Neural cell (in vitro differentiated cells): ENCODE data around the gene DPEP1. TPM values are rescaled to one million over a fixed set of nuclear protein-coding genes. Genes with fewer than 3 reads are reported as not detected.

Experiments used
- H2AFZ ChIP-seq: fragments of 200-600, 300-800 bp; sonication (generic), shearing (Covaris generic); 2 replicates; pipeline ENCODE4 v1.6.0; 2014; ENCODE audit warnings: low read depth, mild to moderate bottlenecking, antibody characterized with exemption, low read length, moderate library complexity
- H3F3A ChIP-seq: fragments of 200-600 bp; shearing (Covaris generic); 2 replicates; pipeline ENCODE4 v1.6.1; 2016; ENCODE audit warnings: mild to moderate bottlenecking, moderate library complexity, mixed read lengths, antibody characterized with exemption, low read length; ENCODE audit not compliant: insufficient read depth, poor library complexity, severe bottlenecking
- H3K27ac ChIP-seq: fragments of 200-600, 300-800 bp; sonication (generic), shearing (Covaris generic); 2 replicates; pipeline ENCODE4 v1.5.1; 2014; ENCODE audit warnings: mild to moderate bottlenecking, low read length, moderate library complexity
- H3K27me3 ChIP-seq: fragments of 300-800, 200-600 bp; sonication (generic), shearing (Covaris generic); 2 replicates; pipeline ENCODE4 v1.6.0; 2014; ENCODE audit warnings: mild to moderate bottlenecking, low read depth, low read length, moderate library complexity; ENCODE audit not compliant: insufficient read depth
- H3K36me3 ChIP-seq: fragments of 300-800, 200-600 bp; sonication (generic), shearing (Covaris generic); 2 replicates; pipeline ENCODE4 v1.5.1; 2014; ENCODE audit warnings: mild to moderate bottlenecking, antibody characterized with exemption, low read length, moderate library complexity; ENCODE audit not compliant: insufficient read depth
- H3K4me2 ChIP-seq: fragments of 300-800, 200-600 bp; sonication (generic), shearing (Covaris generic); 2 replicates; pipeline ENCODE4 v1.6.0; 2014; ENCODE audit warnings: mild to moderate bottlenecking, low read length
- H3K4me3 ChIP-seq: fragments of 300-800, 200-600 bp; sonication (generic), shearing (Covaris generic); 2 replicates; pipeline ENCODE4 v1.5.1; 2014; ENCODE audit warnings: mild to moderate bottlenecking, low read length, moderate library complexity
- H3K79me2 ChIP-seq: fragments of 200-600 bp; shearing (Covaris generic); replicated peaks from 2 replicates; pipeline ENCODE4 v1.6.0; 2014; ENCODE audit warnings: mild to moderate bottlenecking, low read length, moderate library complexity; ENCODE audit not compliant: insufficient read depth
- H3K9ac ChIP-seq: fragments of 300-800, 200-600 bp; sonication (generic), shearing (Covaris generic); 2 replicates; pipeline ENCODE4 v1.6.1; 2016; ENCODE audit warnings: mild to moderate bottlenecking, low read length, mixed read lengths
- H3K9me2 ChIP-seq: fragments of 200-600 bp; shearing (Covaris generic); 2 replicates; pipeline ENCODE4 v1.6.1; 2016; ENCODE audit warnings: mild to moderate bottlenecking, low read length, mixed read lengths; ENCODE audit not compliant: insufficient read depth
- H3K9me3 ChIP-seq: fragments of 200-600, 300-800 bp; sonication (generic), shearing (Covaris generic); 2 replicates; pipeline ENCODE4 v1.6.1; 2016; ENCODE audit warnings: mild to moderate bottlenecking, mixed run types, low read length, moderate library complexity, mixed read lengths
- H4K20me1 ChIP-seq: fragments of 200-600 bp; shearing (Covaris generic); 2 replicates; pipeline ENCODE4 v1.6.1; 2016; ENCODE audit warnings: mild to moderate bottlenecking, mixed run types; ENCODE audit not compliant: insufficient read depth
- CTCF ChIP-seq: fragments of 450-650 bp; IDR thresholded peaks from 2 replicates; pipeline ENCODE4 v1.5.1; 2014; ENCODE audit warnings: antibody characterized with exemption, mild to moderate bottlenecking, moderate library complexity; ENCODE audit not compliant: poor library complexity, severe bottlenecking
- EP300 ChIP-seq: fragments of 450-650 bp; conservative IDR thresholded peaks from 2 replicates; pipeline ENCODE4 v1.6.1; 2014; ENCODE audit warnings: antibody characterized with exemption, mild to moderate bottlenecking, moderate library complexity; ENCODE audit not compliant: poor library complexity, severe bottlenecking
- EZH2 ChIP-seq: fragments of 200-600, 300-800 bp; shearing (Covaris generic), sonication (generic); IDR thresholded peaks from 2 replicates; pipeline ENCODE4 v1.6.1; 2014; ENCODE audit warnings: antibody characterized with exemption, low read length, borderline replicate concordance, mild to moderate bottlenecking; ENCODE audit not compliant: insufficient read depth, poor library complexity, severe bottlenecking
- POLR2AphosphoS5 ChIP-seq: IDR thresholded peaks from 2 replicates; pipeline ENCODE4 v1.6.1; 2012
- RAD21 ChIP-seq: fragments of 450-650 bp; conservative IDR thresholded peaks from 2 replicates; pipeline ENCODE4 v1.6.1; 2014; ENCODE audit warnings: antibody characterized with exemption, mild to moderate bottlenecking, moderate library complexity
- REST ChIP-seq: IDR thresholded peaks from 2 replicates; pipeline ENCODE4 v1.6.1; 2012; ENCODE audit warnings: borderline replicate concordance
- SMC3 ChIP-seq: fragments of 450-650 bp; conservative IDR thresholded peaks from 2 replicates; pipeline ENCODE4 v1.6.1; 2014; ENCODE audit warnings: antibody characterized with exemption, mild to moderate bottlenecking, moderate library complexity; ENCODE audit not compliant: poor library complexity
- TAF1 ChIP-seq: IDR thresholded peaks from 2 replicates; pipeline ENCODE4 v1.6.1; 2012; ENCODE audit warnings: low read depth
- polyA plus RNA-seq: library from polyadenylated mRNA; depleted of rRNA; stranded (reverse); fragments of >200 nt; gene quantifications from 2 replicates; pipeline ENCODE4 v1.2.3, GENCODE V29; 2014

The DPEP1 gene
- polyA plus RNA-seq, 1 donor from 2014 or later = 0.33 TPM

GRCh38 chr16:89619840-89620239 is 6.4 kb downstream of the DPEP1 start:
- no peaks in the 10 kb centered on the region for H3K79me2 ChIP-seq
- H3K9me3 ChIP-seq = no peaks in the 10 kb centered on the region
- H3F3A ChIP-seq = no peaks in the 10 kb centered on the region
- no peaks in the 10 kb centered on the region for H3K36me3 ChIP-seq
- no peak for TF ChIP-seq TAF1
- TF ChIP-seq SMC3 = no peak
- TF ChIP-seq EZH2 = no peak
- TF ChIP-seq EP300 = no peak
- TF ChIP-seq POLR2AphosphoS5 = no peak
- no peak for TF ChIP-seq CTCF
- no peak for TF ChIP-seq RAD21
- H3K9me2 ChIP-seq = no peaks in the 10 kb centered on the region
- no peak overlapping the region for H3K4me3 ChIP-seq
- no peaks in the 10 kb centered on the region for H3K27me3 ChIP-seq
- no peak overlapping the region for H3K4me2 ChIP-seq
- no peaks in the 10 kb centered on the region for H4K20me1 ChIP-seq
- H2AFZ ChIP-seq = no peak overlapping the region
- H3K27ac ChIP-seq = no peak overlapping the region
- no peak overlapping the region for H3K9ac ChIP-seq

DNA sequence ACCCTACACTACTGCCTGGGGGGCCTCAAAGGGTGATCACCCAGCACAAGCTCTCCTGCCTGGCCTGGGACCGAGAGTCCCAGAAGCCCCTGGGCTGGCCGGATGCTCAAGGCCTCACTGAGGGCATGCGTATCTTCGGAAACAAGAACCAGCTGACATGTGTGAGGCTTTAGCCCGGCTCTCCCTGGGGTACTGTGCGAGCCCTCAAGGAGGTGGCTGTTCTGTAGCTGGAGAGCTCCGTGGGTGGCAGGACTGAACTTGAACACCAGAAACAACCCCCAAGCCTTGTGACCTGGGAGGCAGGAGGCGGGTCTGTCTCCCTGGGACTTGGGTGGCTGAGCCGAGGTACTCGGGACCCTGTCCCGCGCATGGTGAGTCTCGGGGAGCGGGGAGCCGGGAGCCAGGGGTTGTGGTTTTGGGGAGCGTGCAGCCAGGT is 7.0 kb downstream of the DPEP1 start:
- Histone ChIP-seq H3K79me2 (no peaks in the 10 kb centered on the region), H3K9me3 (no peaks in the 10 kb centered on the region), H3K27ac (no peak overlapping the region), H2AFZ (no peak overlapping the region), H3F3A (no peaks in the 10 kb centered on the region), H3K9ac (no peak overlapping the region), H3K4me2 (no peak overlapping the region), H3K4me3 (no peak overlapping the region), H3K9me2 (no peaks in the 10 kb centered on the region), H4K20me1 (no peaks in the 10 kb centered on the region), H3K36me3 (no peaks in the 10 kb centered on the region), H3K27me3 (no peaks in the 10 kb centered on the region)
- TF ChIP-seq TAF1 = no peak
- no peak for TF ChIP-seq REST

DNA sequence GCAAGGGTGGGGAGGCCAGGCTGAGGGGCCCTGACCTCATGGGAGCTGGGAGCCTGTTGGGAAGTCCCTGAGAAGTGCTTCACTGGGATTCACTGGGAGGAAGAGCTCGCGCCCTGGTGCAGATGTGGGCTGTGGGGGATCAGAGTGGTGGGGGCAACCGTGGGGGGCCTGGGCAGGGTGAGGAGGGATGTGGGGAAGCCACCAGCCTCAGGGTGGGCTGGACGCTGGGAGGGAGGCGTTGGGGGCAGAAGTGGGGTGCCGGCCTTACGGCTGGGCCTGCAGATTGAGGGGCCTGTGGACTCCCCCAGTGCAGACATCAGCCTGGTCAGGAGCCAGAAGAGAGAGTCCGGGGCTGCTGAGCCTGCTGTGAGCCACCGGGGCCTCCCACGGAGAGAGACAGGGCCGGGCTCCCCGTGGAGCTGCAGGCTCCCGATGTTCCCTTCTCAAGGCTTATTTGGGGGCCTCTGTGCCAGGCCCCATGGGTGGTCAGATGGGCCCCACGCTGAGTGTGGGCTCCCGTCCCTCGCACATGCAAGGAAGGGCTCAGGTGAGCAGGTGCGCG is 7.8 kb downstream of the DPEP1 start:
- no peaks in the 10 kb centered on the region for H3K27me3 ChIP-seq
- no peak overlapping the region for H3K9ac ChIP-seq
- no peaks in the 10 kb centered on the region for H3K36me3 ChIP-seq
- no peak overlapping the region for H3K27ac ChIP-seq
- H3K4me3 ChIP-seq = no peak overlapping the region
- H4K20me1 ChIP-seq = no peaks in the 10 kb centered on the region
- H3K9me2 ChIP-seq = no peaks in the 10 kb centered on the region
- no peaks in the 10 kb centered on the region for H3K9me3 ChIP-seq
- TF ChIP-seq POLR2AphosphoS5 (no peak), REST (no peak), TAF1 (no peak)
- H3K4me2 ChIP-seq = no peak overlapping the region
- H3F3A ChIP-seq = no peaks in the 10 kb centered on the region
- H3K79me2 ChIP-seq = no peaks in the 10 kb centered on the region
- H2AFZ ChIP-seq = no peak overlapping the region
